Testis (tissue), 3 donors: Measurements from ENCODE around the gene CUTC. TPM values are rescaled to one million over a fixed set of nuclear protein-coding genes. Genes with fewer than 3 reads are reported as not detected.
A peak's percentile ranks its signal among the peaks of the same experiment; 100 is the strongest.

Source experiments
- DNase-seq: peaks from one replicate; pipeline ENCODE4 v3.0.0-alpha.2; 2019
- H3K27ac ChIP-seq, 2 donors: fragments of 200-600 bp; sonication (generic); one replicate each; pipeline ENCODE4 v1.5.1; 2019
- H3K27me3 ChIP-seq: fragments of 200-600 bp; sonication (generic); one replicate; pipeline ENCODE4 v1.5.1; 2019
- H3K36me3 ChIP-seq: fragments of 200-600 bp; sonication (generic); one replicate; pipeline ENCODE4 v1.5.1; 2017; ENCODE audit warnings: low read depth; ENCODE audit errors: missing control alignments
- H3K4me1 ChIP-seq: fragments of 200-600 bp; sonication (generic); one replicate; pipeline ENCODE4 v1.5.1; 2019
- H3K4me3 ChIP-seq, 2 donors: fragments of 200-600 bp; sonication (generic); one replicate each; pipeline ENCODE4 v1.5.1; 2017 to 2019
- H3K9me3 ChIP-seq: fragments of 200-600 bp; sonication (generic); one replicate; pipeline ENCODE4 v1.5.1; 2017
- CTCF ChIP-seq, 3 experiments: fragments of 450-650 bp in 2 of 3; fragments of 200-600 bp in 1 of 3; sonication (generic) in 1 of 3; IDR thresholded peaks; one replicate each; pipeline ENCODE4 v1.5.1; 2016 to 2019; ENCODE audit warnings: antibody characterized with exemption in 3 of 3, mild to moderate bottlenecking in 2 of 3, moderate library complexity in 1 of 3
- POLR2A ChIP-seq: fragments of 450-650 bp; IDR thresholded peaks from one replicate; pipeline ENCODE4 v1.6.1; 2017; ENCODE audit warnings: antibody characterized with exemption, mild to moderate bottlenecking, moderate library complexity
- WGBS, 2 donors: methylation state at CpG; one replicate each; pipeline ENCODE4 v1.1.5; 2018; 5-methylcytosine and 5-hydroxymethylcytosine counted together
- intact Hi-C: fragments of 100-400 bp; cut with DNase I; formaldehyde crosslinking; loops from one replicate; pipeline ENCODE4 v1.15.1; 2023; ENCODE audit warnings: low total_unique reads
- polyA plus RNA-seq: library from polyadenylated mRNA; stranded (reverse); fragments of 350-450 nt; fragmentation: Illumina TruSeq; extraction: RNeasy Lipid Tissue Mini Kit (QIAGEN cat#74804); gene quantifications from one replicate; pipeline ENCODE4 v1.2.3, GENCODE V29; 2014; ENCODE audit warnings: low read depth, low replicate concordance; ENCODE audit not compliant: insufficient read depth
- total RNA-seq, 2 donors: library from RNA; depleted of rRNA; stranded (reverse); fragments of >200 nt; gene quantifications; one replicate each; pipeline ENCODE4 v1.2.3, GENCODE V29; 2016

The CUTC gene
- total and polyA plus RNA-seq, 3 donors from 2014 or later = 35.7 to 98.5 (median 42.4) TPM

GRCh38 chr10:99787782-99788445 lies 55.9 kb downstream of the CUTC start:
- H3K9me3 ChIP-seq = no peaks in the 10 kb centered on the region
- 80 to 83% methylated on average over 7 of the region's 7 CpGs for WGBS, 2 donors
- intact Hi-C loops = no loop called here
- DNase-seq = no peak
- H3K27me3 ChIP-seq = no peaks in the 10 kb centered on the region
- no peaks in the 10 kb centered on the region for H3K36me3 ChIP-seq
- H3K4me1 ChIP-seq = no peaks in the 10 kb centered on the region
- no peak overlapping the region for H3K27ac ChIP-seq
- no peak overlapping the region for H3K4me3 ChIP-seq
- no peak for TF ChIP-seq CTCF (IDR thresholded peaks at IDR 0.05)
- TF ChIP-seq POLR2A = no peak

GRCh38 chr10:99788598-99789256 lies 56.7 kb downstream of the CUTC start:
- peak; percentile 29 for DNase-seq
- intact Hi-C loops = no loop called here
- Histone ChIP-seq H3K27ac (no peak overlapping the region), H3K9me3 (no peaks in the 10 kb centered on the region), H3K36me3 (no peaks in the 10 kb centered on the region), H3K27me3 (no peaks in the 10 kb centered on the region), H3K4me1 (no peaks in the 10 kb centered on the region), H3K4me3 (no peak overlapping the region)
- TF ChIP-seq POLR2A (no peak), CTCF (IDR thresholded peaks at IDR 0.05) (no peak)
- WGBS, 2 donors = 59 to 62% methylated on average over 6 of the region's 6 CpGs

GRCh38 chr10:99791831-99792230 lies 59.8 kb downstream of the CUTC start:
- H3K36me3 ChIP-seq = no peaks in the 10 kb centered on the region
- intact Hi-C loops = no loop called here
- no peaks in the 10 kb centered on the region for H3K4me1 ChIP-seq
- no peak for TF ChIP-seq CTCF (IDR thresholded peaks at IDR 0.05)
- TF ChIP-seq POLR2A = no peak
- H3K9me3 ChIP-seq = no peaks in the 10 kb centered on the region
- H3K27ac ChIP-seq = no peak overlapping the region
- no peaks in the 10 kb centered on the region for H3K27me3 ChIP-seq
- no peak for DNase-seq
- H3K4me3 ChIP-seq = no peak overlapping the region
- WGBS, 2 donors = 74 to 89% methylated on average over 3 of the region's 3 CpGs

- WGBS, 2 donors = 95 to 96% methylated on average over 4 of the region's 4 CpGs
- DNase-seq = no peak
- Histone ChIP-seq H3K27me3 (no peaks in the 10 kb centered on the region), H3K4me3 (no peak overlapping the region), H3K36me3 (no peaks in the 10 kb centered on the region), H3K9me3 (no peaks in the 10 kb centered on the region), H3K27ac (no peak overlapping the region), H3K4me1 (no peaks in the 10 kb centered on the region)
- intact Hi-C loops = no loop called here
- TF ChIP-seq POLR2A (no peak), CTCF (IDR thresholded peaks at IDR 0.05) (no peak)
These were observed 61.8 kb downstream of the CUTC start for GRCh38 chr10:99793819-99794218.

- H3K27me3 ChIP-seq = no peaks in the 10 kb centered on the region
- H3K4me1 ChIP-seq = no peaks in the 10 kb centered on the region
- intact Hi-C loops = no loop called here
- H3K9me3 ChIP-seq = no peaks in the 10 kb centered on the region
- no peak for TF ChIP-seq POLR2A
- no peak for TF ChIP-seq CTCF (IDR thresholded peaks at IDR 0.05)
- no peak for DNase-seq
- no peaks in the 10 kb centered on the region for H3K36me3 ChIP-seq
- WGBS, 2 donors = 91 to 97% methylated on average over 6 of the region's 6 CpGs
- no peak overlapping the region for H3K27ac ChIP-seq
- no peak overlapping the region for H3K4me3 ChIP-seq
These were observed 64.9 kb downstream of the CUTC start for GRCh38 chr10:99796928-99797327.
